HK-2 (cell line): ENCODE results near the gene VEPH1.

ENCODE experiments used
- DNase-seq: peaks from one replicate; pipeline ENCODE4 v3.0.0-alpha.2; 2018; ENCODE audit not compliant: unreplicated experiment

Gene VEPH1

DNA sequence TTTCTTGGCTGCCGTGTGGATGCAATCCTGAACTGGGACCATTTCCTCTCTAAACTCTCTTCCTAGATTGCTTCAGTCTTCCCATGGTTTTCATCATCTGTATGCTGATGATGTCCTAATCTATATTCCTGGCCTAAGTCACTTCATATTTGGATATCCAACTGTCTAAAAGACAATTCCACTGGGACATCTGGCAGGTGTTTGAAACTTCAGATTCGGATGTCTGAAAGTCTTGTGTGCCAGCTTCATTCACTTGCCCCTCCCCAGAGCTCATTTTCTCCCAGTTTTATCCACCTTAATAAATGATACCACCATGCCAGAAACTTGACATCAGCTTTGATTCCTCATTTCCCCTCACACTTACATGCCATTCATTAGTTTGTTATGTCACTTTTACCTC, 201.5 kb downstream of the VEPH1 start:
- no peak for DNase-seq

DNA sequence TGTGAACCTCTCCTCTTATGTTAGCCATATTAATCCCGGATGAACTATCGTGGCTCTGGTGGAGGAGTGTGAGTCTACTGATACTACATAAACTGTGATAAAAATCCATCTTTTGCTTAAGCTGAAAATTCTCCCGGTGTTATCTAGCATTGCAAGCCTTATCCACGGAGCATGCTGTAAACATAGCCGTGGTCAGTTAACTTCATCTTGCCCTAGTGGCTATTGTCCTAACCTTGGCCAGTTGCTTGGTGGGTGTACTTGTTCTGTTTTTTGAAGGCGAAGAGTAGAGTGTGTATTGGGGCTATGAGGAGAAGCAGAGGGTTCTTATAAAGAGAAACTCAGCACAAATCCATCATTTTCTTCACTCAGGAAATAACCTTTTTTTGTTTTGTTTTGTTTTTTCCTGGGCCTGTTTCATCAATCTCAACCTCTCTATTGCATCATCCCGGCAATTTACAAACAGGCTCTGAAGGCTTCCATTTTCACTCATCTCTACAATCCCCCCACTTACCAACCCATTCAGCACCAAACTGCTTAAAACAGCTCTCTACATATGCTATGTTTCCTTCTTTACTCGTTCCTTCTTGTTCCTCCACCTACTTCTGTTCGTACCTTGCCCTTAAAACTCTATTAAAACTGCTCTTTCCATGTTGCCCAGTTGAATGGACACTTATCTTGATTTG, 202.1 kb downstream of the VEPH1 start:
- DNase-seq: no peak

DNA sequence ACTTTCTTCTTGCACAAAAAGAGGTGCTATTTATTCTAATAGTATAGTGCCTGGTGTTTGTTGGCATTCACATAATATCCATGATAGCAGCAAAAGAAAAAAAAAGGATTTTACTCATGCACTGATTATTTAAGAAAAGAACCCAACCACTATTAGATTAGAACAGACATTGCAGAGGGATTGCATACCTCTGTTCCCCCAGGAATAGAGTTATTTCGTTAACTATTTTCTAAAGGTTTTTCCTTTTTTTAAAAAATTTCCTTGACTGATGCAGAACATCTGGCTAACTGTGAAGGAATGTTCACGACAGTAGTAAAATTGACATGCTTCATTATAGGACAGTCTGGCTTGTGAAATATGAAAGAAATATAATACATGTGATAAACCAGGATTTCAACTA, 203.1 kb downstream of the VEPH1 start:
- DNase-seq: no peak

DNA sequence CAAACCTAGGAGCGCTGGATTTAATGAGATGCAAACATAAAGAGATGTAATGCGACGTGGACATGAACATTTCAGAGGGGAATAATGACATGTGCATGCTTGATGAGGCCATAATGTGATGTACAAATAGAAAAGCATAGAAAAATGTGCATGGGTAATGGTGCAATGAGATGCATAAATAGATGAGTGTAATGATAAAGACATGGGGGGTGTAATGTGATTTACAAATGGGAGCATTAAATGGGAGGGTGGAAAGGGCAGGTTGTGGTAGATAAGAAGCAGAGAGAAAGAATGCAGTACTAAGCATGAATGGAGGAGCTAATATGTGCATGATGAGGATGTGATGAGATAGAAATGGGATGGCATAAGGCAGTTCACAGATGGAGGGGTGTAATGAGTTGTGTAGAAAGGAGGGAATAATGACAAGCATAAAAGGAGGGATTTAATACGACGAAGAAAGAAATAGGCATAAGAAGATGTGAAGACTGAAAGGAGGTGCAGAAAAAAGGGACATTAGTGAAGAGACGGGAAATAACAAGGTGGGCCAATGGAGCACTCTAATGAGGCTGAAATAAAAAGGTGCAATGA, 205.8 kb downstream of the VEPH1 start:
- DNase-seq: no peak

DNA sequence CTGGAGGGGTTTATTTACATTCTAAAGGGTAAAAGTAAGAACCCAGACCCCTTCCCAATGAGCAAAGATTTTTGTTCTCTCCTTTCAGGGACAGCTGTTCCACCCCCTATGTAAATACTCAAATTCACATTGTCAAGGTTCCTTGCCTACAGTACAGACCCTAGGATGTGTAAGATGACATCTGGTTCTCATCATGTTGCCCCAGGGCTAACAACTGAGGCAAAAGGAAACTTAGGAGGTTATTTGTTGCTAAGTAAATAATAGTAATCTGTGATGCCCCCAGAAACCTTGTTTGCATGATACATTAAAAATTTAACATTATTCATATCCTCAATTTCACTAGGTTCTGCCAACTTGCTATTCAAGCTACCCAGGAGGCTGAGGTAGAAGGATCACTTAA, 208.3 kb downstream of the VEPH1 start:
- no peak for DNase-seq

GRCh38 chr3:157294491-157294890, 208.7 kb downstream of the VEPH1 start:
- no peak for DNase-seq

DNA sequence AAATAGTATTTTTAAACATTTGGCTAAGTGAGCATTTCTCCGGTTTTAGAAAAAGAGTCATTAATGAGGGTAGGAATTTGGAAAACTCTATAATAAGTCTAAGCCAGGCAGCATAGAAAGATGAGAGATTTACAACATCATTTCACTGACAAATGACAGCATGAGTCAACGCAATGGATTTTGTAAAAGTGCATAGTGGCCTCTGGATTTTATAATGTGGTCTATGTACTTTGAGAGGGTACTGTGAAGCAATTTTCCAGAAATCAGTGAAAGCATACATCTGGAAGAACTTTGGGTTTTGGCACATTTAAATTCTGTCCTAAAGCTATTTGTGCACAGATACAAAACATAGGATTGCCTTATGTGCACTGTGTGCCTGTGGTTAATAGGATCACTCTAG, 212.4 kb downstream of the VEPH1 start:
- DNase-seq: no peak

- DNase-seq: no peak
Observed at GRCh38 chr3:157285966-157286365, 217.2 kb downstream of the VEPH1 start.

DNA sequence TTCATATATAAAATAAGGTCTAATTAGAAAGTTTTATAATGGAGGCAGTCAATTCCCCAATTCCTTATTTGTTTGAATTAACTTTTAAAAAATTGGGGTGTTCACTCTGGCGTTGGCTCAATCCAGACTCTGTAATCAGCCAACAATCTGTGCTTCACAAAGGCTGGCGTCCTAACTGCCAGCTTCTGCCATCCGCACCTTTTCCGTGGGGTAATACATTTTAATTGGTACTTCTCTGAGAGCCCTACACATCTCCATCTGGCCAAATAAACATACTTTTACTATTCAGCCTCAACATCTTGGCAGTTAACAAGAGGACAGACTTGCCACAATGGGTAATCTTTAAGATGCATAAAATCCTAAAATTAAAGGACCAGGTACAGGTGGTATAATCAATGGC, 218.1 kb downstream of the VEPH1 start:
- no peak for DNase-seq

- DNase-seq: no peak
Observed at GRCh38 chr3:157284688-157285087, 218.5 kb downstream of the VEPH1 start.

GRCh38 chr3:157282261-157283191, 220.7 kb downstream of the VEPH1 start:
- no peak for DNase-seq

DNA sequence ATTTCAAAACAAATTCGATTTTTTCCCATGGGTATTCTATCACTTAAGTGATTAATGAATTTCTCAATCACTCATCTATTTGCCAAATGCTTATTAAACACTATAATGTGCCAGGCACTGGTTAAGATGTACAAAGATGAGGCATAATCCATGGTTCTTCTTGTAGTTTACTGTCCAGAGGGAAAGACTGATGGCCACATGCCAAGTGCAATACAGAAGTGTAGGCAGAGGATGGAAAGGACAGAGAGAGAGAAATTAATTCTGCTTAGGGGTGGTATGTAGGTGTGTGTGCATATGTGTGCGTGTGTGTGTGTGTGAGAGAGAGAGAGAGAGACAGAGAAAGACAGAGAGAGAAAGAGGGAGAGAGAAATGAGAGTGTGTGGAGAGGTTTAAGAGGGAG, 222.4 kb downstream of the VEPH1 start:
- DNase-seq: no peak

- no peak for DNase-seq
Observed at GRCh38 chr3:157280354-157280753, 222.9 kb downstream of the VEPH1 start.

GRCh38 chr3:157279237-157279636, 224.0 kb downstream of the VEPH1 start:
- no peak for DNase-seq

DNA sequence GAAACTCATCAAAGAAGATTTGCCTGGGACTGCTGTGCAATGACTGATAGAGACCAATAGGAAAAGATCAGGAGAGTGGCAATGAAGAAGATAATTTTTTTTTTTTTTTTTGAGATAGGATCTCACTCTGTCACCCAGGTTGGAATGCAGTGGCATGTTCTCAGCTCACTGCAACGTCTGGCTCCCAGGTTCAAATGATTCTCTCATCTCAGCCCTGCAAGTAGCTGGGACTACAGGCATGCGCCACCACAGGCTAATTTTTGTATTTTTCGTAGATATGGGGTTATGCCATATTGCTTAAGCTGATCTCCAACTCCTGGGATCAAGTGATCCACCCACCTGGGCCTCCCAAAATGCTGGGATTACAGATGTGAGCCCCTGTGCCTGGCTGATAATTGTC, 226.4 kb downstream of the VEPH1 start:
- no peak for DNase-seq

DNA sequence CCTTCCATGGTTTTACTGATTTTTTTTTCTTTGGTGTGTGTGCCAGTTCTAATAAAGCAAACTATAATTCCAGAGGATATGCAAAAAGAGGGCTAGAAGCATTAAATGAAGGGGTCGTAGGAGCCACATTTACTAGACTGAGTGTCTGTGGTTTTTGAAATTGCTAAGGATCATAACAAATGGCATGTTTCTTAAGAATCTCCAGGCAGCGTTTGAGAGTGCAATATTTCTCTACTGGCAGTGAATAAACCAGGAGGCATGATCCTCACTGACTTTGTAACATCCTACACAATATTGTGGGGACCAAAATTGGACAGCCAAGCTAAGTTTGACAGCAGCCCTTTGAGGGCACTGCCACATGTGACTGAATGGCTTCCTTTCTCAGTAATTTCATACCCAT, 227.4 kb downstream of the VEPH1 start:
- no peak for DNase-seq

GRCh38 chr3:157274644-157275137, 228.5 kb downstream of the VEPH1 start:
- no peak for DNase-seq

DNA sequence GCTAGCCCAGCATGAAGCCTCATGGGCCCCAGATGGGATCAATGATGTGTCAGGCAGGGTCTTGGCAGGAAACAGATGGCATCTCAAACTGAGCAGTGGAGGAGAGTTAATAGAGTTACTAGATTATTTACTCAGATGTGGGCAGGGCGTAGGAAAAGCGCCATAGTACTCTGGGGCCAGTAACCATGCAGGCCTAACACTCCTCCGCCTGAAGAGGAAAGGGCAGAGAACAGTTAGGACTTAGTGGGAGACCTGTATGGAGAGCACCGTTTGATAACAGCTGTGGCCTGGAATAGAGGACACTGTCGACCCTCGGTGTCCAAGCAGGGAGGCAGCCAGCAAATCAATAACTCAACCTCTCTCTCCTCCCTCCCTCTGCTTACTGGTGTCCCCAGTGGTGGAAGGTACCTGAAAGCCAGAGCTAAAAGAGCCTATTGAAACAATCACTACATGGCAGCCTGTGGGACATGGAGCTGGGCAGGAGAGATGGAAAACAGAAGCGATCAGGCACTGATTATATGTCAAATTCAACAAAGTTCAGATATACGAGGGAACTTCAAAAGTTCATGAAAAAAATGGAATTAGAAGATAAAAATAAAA, 231.8 kb downstream of the VEPH1 start:
- no peak for DNase-seq

DNA sequence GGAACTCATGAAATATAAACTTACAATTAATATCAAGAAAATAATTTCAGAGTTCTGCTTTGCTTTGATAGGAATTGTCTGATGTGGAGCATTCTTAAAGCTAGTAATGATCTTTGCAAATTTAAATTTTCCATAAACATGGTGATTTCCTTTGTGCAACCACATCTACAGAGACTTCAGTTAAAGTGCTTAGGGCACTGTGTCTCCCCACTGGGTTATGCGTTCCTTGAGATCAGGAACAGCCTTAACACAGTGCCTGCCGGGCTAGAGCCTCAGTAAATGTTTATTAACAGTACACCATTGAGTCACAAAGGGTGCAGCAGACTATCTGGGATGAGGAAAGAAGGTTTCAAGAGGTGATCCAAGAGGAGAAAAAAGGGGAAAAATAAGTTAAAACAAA, 235.2 kb downstream of the VEPH1 start:
- no peak for DNase-seq

DNA sequence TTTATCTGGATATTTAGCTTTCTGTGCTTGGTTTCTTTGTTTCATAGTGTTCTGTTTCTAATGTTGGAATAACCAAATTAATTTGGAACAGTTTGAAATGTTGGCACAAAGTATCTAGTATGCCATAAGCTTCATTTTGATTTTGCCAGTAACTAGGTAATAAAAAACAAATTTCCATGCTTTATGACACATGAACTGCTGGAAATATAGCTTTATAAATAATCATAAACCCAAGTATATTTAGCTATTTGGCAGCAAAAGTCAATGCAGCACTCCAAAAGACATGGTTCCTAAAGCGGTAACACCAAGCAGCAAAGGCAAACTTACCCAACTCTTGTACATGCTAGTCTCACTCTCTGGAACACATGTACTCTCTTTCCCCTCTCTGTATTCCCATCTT, 237.3 kb downstream of the VEPH1 start:
- DNase-seq: no peak

DNA sequence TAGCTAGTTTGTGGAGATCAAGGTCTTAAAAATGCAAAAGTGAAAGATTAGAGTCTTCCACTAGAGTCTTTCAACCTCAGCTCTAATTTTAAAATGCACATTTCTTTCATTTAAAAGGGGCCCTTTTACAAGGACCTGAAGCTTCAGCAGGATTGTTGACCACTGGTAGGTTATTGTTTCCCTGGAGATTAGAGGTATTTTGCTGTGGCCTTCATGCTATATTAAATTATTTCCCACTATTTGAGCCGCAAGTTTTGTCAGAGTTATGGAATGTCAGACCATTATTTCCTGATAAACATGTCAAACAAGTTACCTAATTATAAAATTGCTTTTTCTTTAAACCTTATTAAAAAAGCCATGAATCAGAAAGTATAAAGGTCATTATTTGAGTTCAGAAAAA, 240.2 kb downstream of the VEPH1 start:
- no peak for DNase-seq

GRCh38 chr3:157261000-157261399, 242.2 kb downstream of the VEPH1 start:
- DNase-seq: no peak
